Measurements from ENCODE around the gene FBLN2. TPM values are rescaled to one million over a fixed set of nuclear protein-coding genes. Genes with fewer than 3 reads are reported as not detected.

FBLN2 gene
- polyA plus RNA-seq, 1 experiment = 248 TPM

- POLR2A ChIA-PET = interaction anchor here (0.7 kb wide), 1 partner anchor 8 kb away, joined by 3 read pairs; no protein-coding TSS in a partner anchor
- Histone ChIP-seq H3K36me3 (ENCODE audit: control insufficient read depth, insufficient read depth, low read length) (peaks cover 13% of the 10 kb centered on the region), H3K27me3 (ENCODE audit: control insufficient read depth, insufficient read depth, low read length) (no peaks in the 10 kb centered on the region), H3K4me3 (ENCODE audit: low read depth, low read length) (no peak overlapping the region)
- DNase-seq (ENCODE audit: low read depth) = no peak
- CTCF ChIA-PET = interaction anchor here (0.6 to 2.0 kb wide), 2 partner anchors 13 to 38 kb away, joined by 4 read pairs; no protein-coding TSS in a partner anchor
- no peak for TF ChIP-seq CTCF (IDR thresholded peaks at IDR 0.05; ENCODE audit: insufficient read depth, low read depth, low read length)
Measured at GRCh38 chr3:13571831-13572750, 23.2 kb downstream of the FBLN2 start.

- no peak for TF ChIP-seq CTCF (IDR thresholded peaks at IDR 0.05; ENCODE audit: insufficient read depth, low read depth, low read length)
- Histone ChIP-seq H3K4me3 (ENCODE audit: low read depth, low read length) (no peak overlapping the region), H3K36me3 (ENCODE audit: control insufficient read depth, insufficient read depth, low read length) (peaks cover 13% of the 10 kb centered on the region), H3K27me3 (ENCODE audit: control insufficient read depth, insufficient read depth, low read length) (no peaks in the 10 kb centered on the region)
- DNase-seq (ENCODE audit: low read depth) = no peak
- ChIA-PET POLR2A (no interaction called here), CTCF (interaction anchor here (0.6 to 0.9 kb wide), 2 partner anchors 39 to 78 kb away, joined by 3 to 4 read pairs; no protein-coding TSS in a partner anchor)
Measured at GRCh38 chr3:13572926-13573623, 24.1 kb downstream of the FBLN2 start.

GRCh38 chr3:13574083-13574797 lies 25.3 kb downstream of the FBLN2 start:
- no peak overlapping the region for H3K4me3 ChIP-seq (ENCODE audit: low read depth, low read length)
- no peaks in the 10 kb centered on the region for H3K27me3 ChIP-seq (ENCODE audit: control insufficient read depth, insufficient read depth, low read length)
- POLR2A ChIA-PET = no interaction called here
- H3K36me3 ChIP-seq (ENCODE audit: control insufficient read depth, insufficient read depth, low read length) = peaks cover 13% of the 10 kb centered on the region
- TF ChIP-seq CTCF (IDR thresholded peaks at IDR 0.05; ENCODE audit: insufficient read depth, low read depth, low read length) = no peak
- no peak for DNase-seq (ENCODE audit: low read depth)
- CTCF ChIA-PET = interaction anchor here (1.4 kb wide), 2 partner anchors 17 to 74 kb away, joined by 3 to 4 read pairs; no protein-coding TSS in a partner anchor

- POLR2A ChIA-PET = no interaction called here
- CTCF ChIA-PET = interaction anchor here (0.8 to 2.9 kb wide), 5 partner anchors 17 to 79 kb away, joined by 3 to 10 read pairs (median 4); no protein-coding TSS in a partner anchor
- no peaks in the 10 kb centered on the region for H3K27me3 ChIP-seq (ENCODE audit: control insufficient read depth, insufficient read depth, low read length)
- DNase-seq (ENCODE audit: low read depth) = no peak
- no peak overlapping the region for H3K4me3 ChIP-seq (ENCODE audit: low read depth, low read length)
- peaks cover 13% of the 10 kb centered on the region for H3K36me3 ChIP-seq (ENCODE audit: control insufficient read depth, insufficient read depth, low read length)
- TF ChIP-seq CTCF (IDR thresholded peaks at IDR 0.05; ENCODE audit: insufficient read depth, low read depth, low read length) = no peak
Measured at GRCh38 chr3:13574798-13575451, 26.0 kb downstream of the FBLN2 start.
